CD4-positive, alpha-beta T cell treated with Interleukin-4 for 4 hours (primary cell): ENCODE results near the gene PMIS2.

Experiments
- DNase-seq: peaks from one replicate; pipeline ENCODE4 v3.0.0-alpha.2; 2020

The PMIS2 gene

DNA sequence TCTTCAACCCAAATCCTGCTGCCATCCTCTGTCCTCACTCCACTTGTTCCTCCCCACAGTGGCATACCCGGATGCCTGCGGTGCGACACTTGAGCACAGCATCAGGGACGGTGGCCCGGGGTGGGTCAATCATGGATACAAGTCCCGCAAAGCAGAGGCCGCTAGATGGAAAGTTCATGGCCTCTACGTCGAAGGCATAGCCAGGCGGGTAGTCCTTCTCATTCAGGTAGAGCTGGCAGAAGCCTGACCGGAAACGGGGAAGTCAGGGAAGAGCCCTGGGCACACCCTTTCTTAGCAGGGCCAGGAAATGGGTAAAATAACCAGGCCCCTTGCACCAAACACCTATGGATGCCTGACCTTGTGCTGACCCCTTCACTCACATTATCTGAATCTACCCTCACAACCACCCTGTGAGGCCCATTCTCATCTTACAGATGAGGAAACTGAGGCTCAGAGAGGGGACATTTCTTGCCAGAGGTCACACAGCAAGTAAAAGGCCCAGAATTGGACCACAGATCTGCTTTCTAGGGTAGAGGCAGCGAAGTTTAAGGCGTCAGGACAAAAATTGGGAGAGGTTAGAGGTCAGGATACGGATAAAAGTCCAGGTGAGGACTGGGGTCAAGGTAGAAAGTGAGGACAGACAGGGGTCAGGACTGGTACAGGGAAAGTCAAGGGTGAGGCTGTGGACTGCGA lies 29.0 kb upstream of the PMIS2 start:
- DNase-seq = no peak

GRCh38 chr19:35557539-35558399 lies 28.2 kb upstream of the PMIS2 start:
- peak; percentile 18 for DNase-seq

DNA sequence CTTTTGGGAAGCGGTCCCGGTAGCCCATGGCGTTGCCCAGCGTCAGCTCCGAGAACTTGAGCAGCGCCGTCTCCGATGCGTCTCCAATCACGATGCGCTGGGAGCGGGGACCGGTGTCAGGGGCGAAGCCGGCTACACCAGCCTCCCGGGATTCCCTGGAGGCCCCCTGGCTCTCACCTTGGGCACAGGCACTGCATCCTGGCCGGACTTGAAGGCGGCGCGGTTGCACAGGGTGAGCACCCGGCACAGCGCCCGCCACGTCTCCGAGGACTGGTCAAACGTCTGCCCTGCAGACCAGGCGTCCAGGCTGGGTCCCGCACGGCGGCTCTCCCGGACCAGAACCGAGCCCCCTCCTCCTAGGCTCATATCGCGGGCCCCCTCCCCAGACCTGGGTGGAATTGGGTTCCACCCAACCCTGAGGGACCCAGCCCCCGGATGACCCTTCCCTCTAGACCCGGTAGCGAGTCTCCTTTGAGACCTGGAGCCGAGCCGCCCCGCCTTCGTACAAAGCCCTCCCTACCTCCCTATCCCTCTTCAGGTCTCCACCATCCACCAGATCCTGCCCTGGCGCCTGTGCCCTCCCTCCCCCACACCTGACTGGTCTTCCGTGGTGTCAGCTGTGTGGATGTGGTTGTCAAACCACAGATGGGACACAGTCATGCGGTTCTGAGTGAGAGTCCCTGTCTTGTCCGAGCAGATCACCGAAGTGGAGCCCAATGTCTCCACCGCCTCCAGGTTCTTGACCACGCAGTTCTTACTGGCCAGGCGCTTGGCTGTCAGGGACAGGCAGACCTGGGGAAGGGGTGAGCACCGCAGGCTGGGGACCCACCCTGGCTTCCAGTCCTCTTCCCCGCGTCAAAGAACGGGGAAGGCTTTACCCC lies 27.3 kb upstream of the PMIS2 start:
- no peak for DNase-seq

DNA sequence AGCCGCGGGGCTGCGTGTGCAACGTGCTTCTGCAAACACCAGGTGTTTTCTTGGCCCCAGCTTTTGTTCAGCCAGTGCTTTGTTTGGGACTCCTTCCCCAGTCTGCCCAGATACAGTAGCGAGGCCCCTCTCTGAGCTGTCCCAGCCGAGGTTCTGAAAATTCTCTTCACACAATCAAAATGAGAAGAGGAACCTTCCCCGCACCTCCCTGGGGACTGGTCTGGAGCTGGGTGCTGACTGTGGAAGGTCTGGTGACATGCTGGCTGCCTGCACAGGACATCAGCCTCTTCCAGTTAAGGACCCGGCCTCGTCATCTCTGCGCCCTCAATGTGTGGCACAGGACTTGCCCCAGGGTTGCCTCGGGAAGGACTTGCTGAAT lies 26.7 kb upstream of the PMIS2 start:
- DNase-seq = no peak

GRCh38 chr19:35559781-35560180 lies 26.2 kb upstream of the PMIS2 start:
- DNase-seq = no peak

GRCh38 chr19:35560271-35560670 lies 25.7 kb upstream of the PMIS2 start:
- no peak for DNase-seq

- DNase-seq = no peak
Observed at GRCh38 chr19:35560677-35561076, 25.3 kb upstream of the PMIS2 start.

DNA sequence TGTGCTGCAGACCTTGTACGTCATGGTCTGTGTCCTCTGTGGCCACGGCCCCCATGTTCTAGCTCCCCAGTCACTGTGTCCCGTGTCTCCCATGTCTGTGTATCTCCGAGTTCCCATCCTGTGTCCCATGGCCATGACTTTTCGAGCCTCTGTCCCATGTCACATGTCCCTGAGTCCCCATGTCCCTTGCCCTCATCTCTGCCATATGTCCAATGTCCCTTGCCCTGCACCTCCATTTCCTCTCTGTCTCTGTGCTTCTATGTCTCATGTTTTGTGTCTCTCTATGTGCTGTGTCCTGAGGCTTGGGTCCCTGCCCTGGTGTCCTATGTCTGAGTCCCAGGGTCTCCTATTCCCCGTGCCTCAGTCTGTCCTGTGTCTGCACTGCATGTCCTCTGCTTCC lies 24.5 kb upstream of the PMIS2 start:
- DNase-seq = no peak

GRCh38 chr19:35562336-35562735 lies 23.6 kb upstream of the PMIS2 start:
- no peak for DNase-seq

DNA sequence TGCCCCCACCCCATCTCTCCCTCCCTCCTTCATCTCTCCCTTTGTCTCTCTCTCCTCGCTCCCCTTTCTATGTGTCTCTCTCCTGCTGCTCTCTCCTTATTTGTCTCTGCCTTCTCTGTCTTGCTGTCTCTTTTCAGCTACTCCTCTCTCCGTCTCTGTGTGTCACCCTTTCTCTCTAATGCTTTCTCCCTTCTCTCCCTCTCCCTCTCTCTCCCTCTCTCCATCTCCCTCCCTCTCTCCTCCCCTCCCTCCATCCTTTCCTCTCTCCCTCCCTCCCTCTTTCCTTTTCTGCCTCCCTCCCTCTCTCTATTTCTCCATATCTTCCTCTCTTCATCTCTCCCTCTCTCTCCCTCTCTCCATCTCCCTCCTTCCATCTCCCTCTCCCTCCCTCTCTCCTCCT lies 23.2 kb upstream of the PMIS2 start:
- DNase-seq = no peak

GRCh38 chr19:35563207-35563829 lies 22.7 kb upstream of the PMIS2 start, which contains the start of gene ATP4A:
TSS of gene ATP4A (minus strand) at chr19:35563658. CDS start at chr19:35563629, 29 bp downstream.
- no peak for DNase-seq

GRCh38 chr19:35565016-35565856 lies 20.7 kb upstream of the PMIS2 start:
- no peak for DNase-seq

GRCh38 chr19:35566738-35567137 lies 19.2 kb upstream of the PMIS2 start:
- no peak for DNase-seq

DNA sequence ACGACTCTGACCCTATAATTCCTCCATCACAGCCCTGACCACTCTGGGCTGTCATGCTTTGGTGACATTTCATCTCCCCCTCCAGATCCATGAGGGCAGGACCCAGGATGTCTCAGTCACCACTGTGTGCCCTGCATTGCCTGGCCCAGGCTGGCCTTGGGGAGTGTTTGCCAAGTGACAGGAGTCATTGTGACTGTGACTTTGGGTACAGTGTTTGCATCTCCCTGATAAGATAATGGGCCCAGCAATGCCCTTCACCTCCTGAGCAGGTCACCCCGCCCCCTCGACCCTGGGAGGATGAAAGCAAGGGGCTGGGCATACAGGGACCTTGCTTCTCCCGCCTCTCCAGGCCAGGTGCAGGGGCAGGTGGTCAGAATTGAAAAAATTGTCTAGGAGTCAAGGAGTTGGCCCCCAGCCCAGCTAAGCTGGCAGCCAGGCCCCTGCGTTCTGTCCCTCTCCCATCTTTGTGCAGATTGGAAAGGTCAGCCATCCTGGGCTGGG lies 16.6 kb upstream of the PMIS2 start:
- DNase-seq = no peak

DNA sequence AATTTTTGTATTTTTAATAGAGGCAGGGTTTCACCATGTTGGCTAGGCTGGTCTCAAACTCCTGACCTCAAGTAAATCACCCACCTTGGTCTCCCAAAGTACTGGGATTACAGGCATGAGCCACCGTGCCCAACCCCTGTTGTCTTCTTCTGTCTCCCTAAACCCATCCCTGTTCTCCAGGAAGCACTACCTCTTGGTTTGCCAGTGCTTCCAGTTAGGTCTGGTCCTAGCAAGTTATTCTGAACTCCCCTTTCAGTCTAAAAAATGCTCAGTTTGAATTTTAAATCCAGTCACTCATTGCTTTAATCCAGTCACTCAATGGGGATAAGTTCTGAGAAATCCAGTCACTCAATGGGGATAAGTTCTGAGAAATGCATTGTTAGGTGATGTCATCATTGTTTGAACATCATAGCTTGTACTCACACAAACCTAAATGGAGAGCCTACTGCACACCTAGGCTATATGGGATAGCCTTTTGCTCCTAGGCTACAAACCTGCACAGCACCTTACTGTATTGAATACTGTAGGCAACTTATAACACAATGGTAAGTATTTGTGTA lies 14.5 kb upstream of the PMIS2 start:
- DNase-seq = no peak

DNA sequence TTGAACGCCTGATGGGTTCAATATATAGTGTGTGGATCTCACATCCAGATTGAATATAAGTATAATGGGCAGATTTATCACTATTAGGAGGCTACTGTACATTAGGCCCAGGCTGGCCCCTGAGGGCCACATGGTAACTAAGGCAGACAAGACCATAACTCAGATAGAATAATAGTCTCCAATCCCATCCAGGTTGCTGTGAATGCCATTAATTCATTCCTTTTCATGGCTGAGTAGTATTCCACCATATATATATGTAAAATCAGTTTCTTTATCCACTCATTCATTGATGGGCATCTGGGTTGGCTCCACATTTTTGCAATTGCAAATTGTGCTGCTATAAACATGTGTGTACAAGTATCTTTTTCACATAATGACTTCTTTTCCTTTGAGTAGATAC lies 8.1 kb upstream of the PMIS2 start:
- no peak for DNase-seq

- no peak for DNase-seq
Observed at GRCh38 chr19:35578707-35579106, 7.3 kb upstream of the PMIS2 start.

DNA sequence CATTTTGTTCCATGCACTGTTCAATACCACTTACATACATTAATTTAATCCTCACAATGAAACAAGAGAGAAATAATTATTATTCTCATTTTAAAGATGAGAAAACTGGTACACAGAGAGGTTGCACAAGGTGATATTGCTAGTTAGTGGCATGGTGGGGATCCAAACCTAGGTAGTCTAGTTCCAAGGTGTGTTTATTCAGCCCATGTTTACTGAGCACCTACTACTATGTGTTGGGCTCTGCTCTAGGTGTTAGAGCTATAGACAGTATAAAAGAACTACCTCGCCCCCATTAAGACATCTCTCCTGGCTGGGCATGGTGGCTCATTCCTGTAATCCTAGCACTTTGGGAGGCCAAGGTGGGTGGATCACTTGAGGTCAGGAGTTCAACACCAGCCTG lies 3.2 kb upstream of the PMIS2 start:
- DNase-seq = no peak

DNA sequence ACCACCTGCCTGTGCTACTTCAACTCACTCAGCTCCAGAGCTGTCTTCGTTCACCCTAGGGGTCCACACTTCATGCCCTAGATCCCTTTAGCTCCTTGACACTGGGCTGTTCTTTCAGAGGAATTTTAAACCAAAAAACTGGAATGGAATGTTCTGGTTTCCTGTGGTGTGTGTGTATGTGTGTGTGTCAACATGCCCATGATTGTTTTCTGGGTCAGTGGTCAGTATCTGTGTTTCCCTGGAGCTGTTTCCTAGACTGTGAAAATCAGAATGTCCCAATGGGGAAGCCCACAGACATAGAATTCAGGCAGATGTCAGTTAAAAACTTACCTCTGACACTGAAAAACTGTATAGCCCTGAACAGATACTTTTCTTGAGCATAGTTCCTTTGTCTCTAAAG lies 1.3 kb downstream of the PMIS2 start:
- DNase-seq = no peak

- no peak for DNase-seq
Observed at GRCh38 chr19:35590875-35591274, 4.9 kb downstream of the PMIS2 start.

GRCh38 chr19:35592226-35592625 lies 6.3 kb downstream of the PMIS2 start:
- peak; percentile 30 for DNase-seq
